ENCODE data around the gene CFAP97D1.
A peak's percentile ranks its signal among the peaks of the same experiment; 100 is the strongest.

The CFAP97D1 gene

DNA sequence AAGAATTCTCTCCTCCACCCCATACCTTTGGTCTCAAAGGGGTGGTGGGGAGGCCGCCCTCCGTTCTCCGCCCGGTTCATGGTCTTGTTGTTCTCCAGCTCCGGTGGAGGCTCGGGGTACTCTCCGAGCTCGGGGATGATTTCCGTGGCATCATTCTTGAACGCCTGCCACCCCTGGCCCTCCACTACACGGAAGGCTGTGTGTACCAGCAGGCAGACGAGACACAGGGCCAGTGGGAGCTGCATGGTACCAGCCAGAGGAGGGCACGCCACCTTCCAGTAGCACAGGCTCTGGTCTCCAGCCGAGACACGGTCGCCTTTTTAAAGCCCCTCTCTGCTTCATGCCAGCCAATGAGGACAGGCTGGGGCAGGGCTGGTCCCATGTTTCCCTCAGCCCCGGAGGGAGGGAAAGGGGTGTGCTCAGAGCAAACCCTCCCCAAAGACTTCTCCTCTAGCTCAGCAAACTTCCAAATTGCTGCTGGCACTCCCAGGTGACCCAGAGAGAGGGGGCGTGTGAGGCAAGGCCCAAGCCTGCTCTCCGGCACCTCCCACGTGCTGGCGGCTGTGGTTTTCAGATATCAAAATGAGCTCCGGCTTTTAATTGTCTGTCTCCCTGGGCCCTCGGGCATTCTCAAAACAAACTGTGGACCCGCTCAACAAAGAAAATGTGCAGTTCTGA, 21.6 kb upstream of the CFAP97D1 start, which contains the start of gene SOST (continued):
- TF ChIP-seq OSR2 (tag by site-specific recombination; IDR thresholded peaks at IDR 0.05) = no peak
- TF ChIP-seq, protein P1, sequence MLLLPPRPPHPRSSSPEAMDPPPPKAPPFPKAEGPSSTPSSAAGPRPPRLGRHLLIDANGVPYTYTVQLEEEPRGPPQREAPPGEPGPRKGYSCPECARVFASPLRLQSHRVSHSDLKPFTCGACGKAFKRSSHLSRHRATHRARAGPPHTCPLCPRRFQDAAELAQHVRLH (tag by site-specific recombination; IDR thresholded peaks at IDR 0.05) = no peak
- no peak for TF ChIP-seq ZNF843 (tag by site-specific recombination; IDR thresholded peaks at IDR 0.05)
- TF ChIP-seq, protein P2, sequence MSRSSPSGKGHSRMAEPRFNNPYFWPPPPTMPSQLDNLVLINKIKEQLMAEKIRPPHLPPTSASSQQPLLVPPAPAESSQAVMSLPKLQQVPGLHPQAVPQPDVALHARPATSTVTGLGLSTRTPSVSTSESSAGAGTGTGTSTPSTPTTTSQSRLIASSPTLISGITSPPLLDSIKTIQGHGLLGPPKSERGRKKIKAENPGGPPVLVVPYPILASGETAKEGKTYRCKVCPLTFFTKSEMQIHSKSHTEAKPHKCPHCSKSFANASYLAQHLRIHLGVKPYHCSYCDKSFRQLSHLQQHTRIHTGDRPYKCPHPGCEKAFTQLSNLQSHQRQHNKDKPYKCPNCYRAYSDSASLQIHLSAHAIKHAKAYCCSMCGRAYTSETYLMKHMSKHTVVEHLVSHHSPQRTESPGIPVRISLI (tag by site-specific recombination; IDR thresholded peaks at IDR 0.05) = no peak
- TF ChIP-seq, protein P3, sequence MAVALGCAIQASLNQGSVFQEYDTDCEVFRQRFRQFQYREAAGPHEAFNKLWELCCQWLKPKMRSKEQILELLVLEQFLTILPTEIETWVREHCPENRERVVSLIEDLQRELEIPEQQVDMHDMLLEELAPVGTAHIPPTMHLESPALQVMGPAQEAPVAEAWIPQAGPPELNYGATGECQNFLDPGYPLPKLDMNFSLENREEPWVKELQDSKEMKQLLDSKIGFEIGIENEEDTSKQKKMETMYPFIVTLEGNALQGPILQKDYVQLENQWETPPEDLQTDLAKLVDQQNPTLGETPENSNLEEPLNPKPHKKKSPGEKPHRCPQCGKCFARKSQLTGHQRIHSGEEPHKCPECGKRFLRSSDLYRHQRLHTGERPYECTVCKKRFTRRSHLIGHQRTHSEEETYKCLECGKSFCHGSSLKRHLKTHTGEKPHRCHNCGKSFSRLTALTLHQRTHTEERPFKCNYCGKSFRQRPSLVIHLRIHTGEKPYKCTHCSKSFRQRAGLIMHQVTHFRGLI (tag by site-specific recombination; IDR thresholded peaks at IDR 0.05) = no peak
- TF ChIP-seq ZNF549 (tag by site-specific recombination; IDR thresholded peaks at IDR 0.05) = no peak
- TF ChIP-seq ZNF302 (tag by site-specific recombination; IDR thresholded peaks at IDR 0.05; ENCODE audit: low read depth) = no peak
- no peak for TF ChIP-seq SCRT1 (tag by site-specific recombination; IDR thresholded peaks at IDR 0.05; ENCODE audit: borderline replicate concordance)
- TF ChIP-seq ZBTB8A (tag by site-specific recombination; IDR thresholded peaks at IDR 0.05) = no peak
- TF ChIP-seq ZEB2 (tag by site-specific recombination; IDR thresholded peaks at IDR 0.05) = no peak
- TF ChIP-seq, protein P4, sequence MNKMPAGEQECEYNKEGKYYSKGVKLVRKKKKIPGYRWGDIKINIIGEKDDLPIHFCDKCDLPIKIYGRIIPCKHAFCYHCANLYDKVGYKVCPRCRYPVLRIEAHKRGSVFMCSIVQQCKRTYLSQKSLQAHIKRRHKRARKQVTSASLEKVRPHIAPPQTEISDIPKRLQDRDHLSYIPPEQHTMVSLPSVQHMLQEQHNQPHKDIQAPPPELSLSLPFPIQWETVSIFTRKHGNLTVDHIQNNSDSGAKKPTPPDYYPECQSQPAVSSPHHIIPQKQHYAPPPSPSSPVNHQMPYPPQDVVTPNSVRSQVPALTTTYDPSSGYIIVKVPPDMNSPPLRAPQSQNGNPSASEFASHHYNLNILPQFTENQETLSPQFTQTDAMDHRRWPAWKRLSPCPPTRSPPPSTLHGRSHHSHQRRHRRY (tag by site-specific recombination; IDR thresholded peaks at IDR 0.05) = no peak
- TF ChIP-seq, protein P5, sequence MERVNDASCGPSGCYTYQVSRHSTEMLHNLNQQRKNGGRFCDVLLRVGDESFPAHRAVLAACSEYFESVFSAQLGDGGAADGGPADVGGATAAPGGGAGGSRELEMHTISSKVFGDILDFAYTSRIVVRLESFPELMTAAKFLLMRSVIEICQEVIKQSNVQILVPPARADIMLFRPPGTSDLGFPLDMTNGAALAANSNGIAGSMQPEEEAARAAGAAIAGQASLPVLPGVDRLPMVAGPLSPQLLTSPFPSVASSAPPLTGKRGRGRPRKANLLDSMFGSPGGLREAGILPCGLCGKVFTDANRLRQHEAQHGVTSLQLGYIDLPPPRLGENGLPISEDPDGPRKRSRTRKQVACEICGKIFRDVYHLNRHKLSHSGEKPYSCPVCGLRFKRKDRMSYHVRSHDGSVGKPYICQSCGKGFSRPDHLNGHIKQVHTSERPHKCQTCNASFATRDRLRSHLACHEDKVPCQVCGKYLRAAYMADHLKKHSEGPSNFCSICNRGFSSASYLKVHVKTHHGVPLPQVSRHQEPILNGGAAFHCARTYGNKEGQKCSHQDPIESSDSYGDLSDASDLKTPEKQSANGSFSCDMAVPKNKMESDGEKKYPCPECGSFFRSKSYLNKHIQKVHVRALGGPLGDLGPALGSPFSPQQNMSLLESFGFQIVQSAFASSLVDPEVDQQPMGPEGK (tag by site-specific recombination; IDR thresholded peaks at IDR 0.05) = no peak
- TF ChIP-seq ZNF2 (tag by site-specific recombination; IDR thresholded peaks at IDR 0.05) = no peak
- TF ChIP-seq ZNF311 (tag by site-specific recombination; IDR thresholded peaks at IDR 0.05; ENCODE audit: borderline replicate concordance) = no peak
- no peak for TF ChIP-seq ZNF777 (tag by site-specific recombination; IDR thresholded peaks at IDR 0.05; ENCODE audit: borderline replicate concordance)
- TF ChIP-seq ZNF140 (tag by site-specific recombination; IDR thresholded peaks at IDR 0.05) = no peak
- TF ChIP-seq, protein P6, sequence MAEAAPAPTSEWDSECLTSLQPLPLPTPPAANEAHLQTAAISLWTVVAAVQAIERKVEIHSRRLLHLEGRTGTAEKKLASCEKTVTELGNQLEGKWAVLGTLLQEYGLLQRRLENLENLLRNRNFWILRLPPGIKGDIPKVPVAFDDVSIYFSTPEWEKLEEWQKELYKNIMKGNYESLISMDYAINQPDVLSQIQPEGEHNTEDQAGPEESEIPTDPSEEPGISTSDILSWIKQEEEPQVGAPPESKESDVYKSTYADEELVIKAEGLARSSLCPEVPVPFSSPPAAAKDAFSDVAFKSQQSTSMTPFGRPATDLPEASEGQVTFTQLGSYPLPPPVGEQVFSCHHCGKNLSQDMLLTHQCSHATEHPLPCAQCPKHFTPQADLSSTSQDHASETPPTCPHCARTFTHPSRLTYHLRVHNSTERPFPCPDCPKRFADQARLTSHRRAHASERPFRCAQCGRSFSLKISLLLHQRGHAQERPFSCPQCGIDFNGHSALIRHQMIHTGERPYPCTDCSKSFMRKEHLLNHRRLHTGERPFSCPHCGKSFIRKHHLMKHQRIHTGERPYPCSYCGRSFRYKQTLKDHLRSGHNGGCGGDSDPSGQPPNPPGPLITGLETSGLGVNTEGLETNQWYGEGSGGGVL (tag by site-specific recombination; IDR thresholded peaks at IDR 0.05) = peak; percentile 46; the same call in 1 of the 2 replicates
- TF ChIP-seq GLIS1 (tag by site-specific recombination; IDR thresholded peaks at IDR 0.05) = peak; percentile 47; the same call in 1 of the 2 replicates
- no peak for TF ChIP-seq ZNF600 (tag by site-specific recombination; IDR thresholded peaks at IDR 0.05)
- TF ChIP-seq ZFP37 (tag by site-specific recombination; IDR thresholded peaks at IDR 0.05) = no peak
- TF ChIP-seq ZNF585B (tag by site-specific recombination; IDR thresholded peaks at IDR 0.05) = no peak
- TF ChIP-seq PRDM1 (tag by site-specific recombination; IDR thresholded peaks at IDR 0.05) = no peak
- peak; percentile 50 for TF ChIP-seq KLF9 (tag by site-specific recombination; IDR thresholded peaks at IDR 0.05; ENCODE audit: low read depth)
- TF ChIP-seq, protein P7, sequence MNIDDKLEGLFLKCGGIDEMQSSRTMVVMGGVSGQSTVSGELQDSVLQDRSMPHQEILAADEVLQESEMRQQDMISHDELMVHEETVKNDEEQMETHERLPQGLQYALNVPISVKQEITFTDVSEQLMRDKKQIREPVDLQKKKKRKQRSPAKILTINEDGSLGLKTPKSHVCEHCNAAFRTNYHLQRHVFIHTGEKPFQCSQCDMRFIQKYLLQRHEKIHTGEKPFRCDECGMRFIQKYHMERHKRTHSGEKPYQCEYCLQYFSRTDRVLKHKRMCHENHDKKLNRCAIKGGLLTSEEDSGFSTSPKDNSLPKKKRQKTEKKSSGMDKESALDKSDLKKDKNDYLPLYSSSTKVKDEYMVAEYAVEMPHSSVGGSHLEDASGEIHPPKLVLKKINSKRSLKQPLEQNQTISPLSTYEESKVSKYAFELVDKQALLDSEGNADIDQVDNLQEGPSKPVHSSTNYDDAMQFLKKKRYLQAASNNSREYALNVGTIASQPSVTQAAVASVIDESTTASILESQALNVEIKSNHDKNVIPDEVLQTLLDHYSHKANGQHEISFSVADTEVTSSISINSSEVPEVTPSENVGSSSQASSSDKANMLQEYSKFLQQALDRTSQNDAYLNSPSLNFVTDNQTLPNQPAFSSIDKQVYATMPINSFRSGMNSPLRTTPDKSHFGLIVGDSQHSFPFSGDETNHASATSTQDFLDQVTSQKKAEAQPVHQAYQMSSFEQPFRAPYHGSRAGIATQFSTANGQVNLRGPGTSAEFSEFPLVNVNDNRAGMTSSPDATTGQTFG (tag by site-specific recombination; IDR thresholded peaks at IDR 0.05; ENCODE audit: borderline replicate concordance) = no peak
- no peak for TF ChIP-seq ZNF660 (tag by site-specific recombination; IDR thresholded peaks at IDR 0.05)
- TF ChIP-seq, protein P8, sequence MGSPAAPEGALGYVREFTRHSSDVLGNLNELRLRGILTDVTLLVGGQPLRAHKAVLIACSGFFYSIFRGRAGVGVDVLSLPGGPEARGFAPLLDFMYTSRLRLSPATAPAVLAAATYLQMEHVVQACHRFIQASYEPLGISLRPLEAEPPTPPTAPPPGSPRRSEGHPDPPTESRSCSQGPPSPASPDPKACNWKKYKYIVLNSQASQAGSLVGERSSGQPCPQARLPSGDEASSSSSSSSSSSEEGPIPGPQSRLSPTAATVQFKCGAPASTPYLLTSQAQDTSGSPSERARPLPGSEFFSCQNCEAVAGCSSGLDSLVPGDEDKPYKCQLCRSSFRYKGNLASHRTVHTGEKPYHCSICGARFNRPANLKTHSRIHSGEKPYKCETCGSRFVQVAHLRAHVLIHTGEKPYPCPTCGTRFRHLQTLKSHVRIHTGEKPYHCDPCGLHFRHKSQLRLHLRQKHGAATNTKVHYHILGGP (tag by site-specific recombination; IDR thresholded peaks at IDR 0.05) = no peak

All from HEK293 (cell line).